Neural cell (in vitro differentiated cells): ENCODE data around the gene TSPAN4.

Experiments used
- CTCF ChIP-seq: fragments of 450-650 bp; IDR thresholded peaks from 2 replicates; pipeline ENCODE4 v1.5.1; 2014; ENCODE audit warnings: antibody characterized with exemption, mild to moderate bottlenecking, moderate library complexity; ENCODE audit not compliant: poor library complexity, severe bottlenecking
- EP300 ChIP-seq: fragments of 450-650 bp; conservative IDR thresholded peaks from 2 replicates; pipeline ENCODE4 v1.6.1; 2014; ENCODE audit warnings: antibody characterized with exemption, mild to moderate bottlenecking, moderate library complexity; ENCODE audit not compliant: poor library complexity, severe bottlenecking
- EZH2 ChIP-seq: fragments of 200-600, 300-800 bp; shearing (Covaris generic), sonication (generic); IDR thresholded peaks from 2 replicates; pipeline ENCODE4 v1.6.1; 2014; ENCODE audit warnings: antibody characterized with exemption, low read length, borderline replicate concordance, mild to moderate bottlenecking; ENCODE audit not compliant: insufficient read depth, poor library complexity, severe bottlenecking
- MXI1 ChIP-seq: fragments of 450-650 bp; conservative IDR thresholded peaks from 2 replicates; pipeline ENCODE4 v1.6.1; 2014; ENCODE audit warnings: antibody characterized with exemption, mild to moderate bottlenecking; ENCODE audit not compliant: poor library complexity, severe bottlenecking
- POLR2AphosphoS5 ChIP-seq: IDR thresholded peaks from 2 replicates; pipeline ENCODE4 v1.6.1; 2012
- RAD21 ChIP-seq: fragments of 450-650 bp; conservative IDR thresholded peaks from 2 replicates; pipeline ENCODE4 v1.6.1; 2014; ENCODE audit warnings: antibody characterized with exemption, mild to moderate bottlenecking, moderate library complexity
- SMC3 ChIP-seq: fragments of 450-650 bp; conservative IDR thresholded peaks from 2 replicates; pipeline ENCODE4 v1.6.1; 2014; ENCODE audit warnings: antibody characterized with exemption, mild to moderate bottlenecking, moderate library complexity; ENCODE audit not compliant: poor library complexity
- TAF1 ChIP-seq: IDR thresholded peaks from 2 replicates; pipeline ENCODE4 v1.6.1; 2012; ENCODE audit warnings: low read depth
- TF ChIP-seq, protein P1 (sequence below): IDR thresholded peaks from 2 replicates; pipeline ENCODE4 v1.6.1; 2012; ENCODE audit warnings: borderline replicate concordance

- TF ChIP-seq CTCF = no peak
- TF ChIP-seq RAD21 = no peak
- no peak for TF ChIP-seq EP300
- TF ChIP-seq, protein P1, sequence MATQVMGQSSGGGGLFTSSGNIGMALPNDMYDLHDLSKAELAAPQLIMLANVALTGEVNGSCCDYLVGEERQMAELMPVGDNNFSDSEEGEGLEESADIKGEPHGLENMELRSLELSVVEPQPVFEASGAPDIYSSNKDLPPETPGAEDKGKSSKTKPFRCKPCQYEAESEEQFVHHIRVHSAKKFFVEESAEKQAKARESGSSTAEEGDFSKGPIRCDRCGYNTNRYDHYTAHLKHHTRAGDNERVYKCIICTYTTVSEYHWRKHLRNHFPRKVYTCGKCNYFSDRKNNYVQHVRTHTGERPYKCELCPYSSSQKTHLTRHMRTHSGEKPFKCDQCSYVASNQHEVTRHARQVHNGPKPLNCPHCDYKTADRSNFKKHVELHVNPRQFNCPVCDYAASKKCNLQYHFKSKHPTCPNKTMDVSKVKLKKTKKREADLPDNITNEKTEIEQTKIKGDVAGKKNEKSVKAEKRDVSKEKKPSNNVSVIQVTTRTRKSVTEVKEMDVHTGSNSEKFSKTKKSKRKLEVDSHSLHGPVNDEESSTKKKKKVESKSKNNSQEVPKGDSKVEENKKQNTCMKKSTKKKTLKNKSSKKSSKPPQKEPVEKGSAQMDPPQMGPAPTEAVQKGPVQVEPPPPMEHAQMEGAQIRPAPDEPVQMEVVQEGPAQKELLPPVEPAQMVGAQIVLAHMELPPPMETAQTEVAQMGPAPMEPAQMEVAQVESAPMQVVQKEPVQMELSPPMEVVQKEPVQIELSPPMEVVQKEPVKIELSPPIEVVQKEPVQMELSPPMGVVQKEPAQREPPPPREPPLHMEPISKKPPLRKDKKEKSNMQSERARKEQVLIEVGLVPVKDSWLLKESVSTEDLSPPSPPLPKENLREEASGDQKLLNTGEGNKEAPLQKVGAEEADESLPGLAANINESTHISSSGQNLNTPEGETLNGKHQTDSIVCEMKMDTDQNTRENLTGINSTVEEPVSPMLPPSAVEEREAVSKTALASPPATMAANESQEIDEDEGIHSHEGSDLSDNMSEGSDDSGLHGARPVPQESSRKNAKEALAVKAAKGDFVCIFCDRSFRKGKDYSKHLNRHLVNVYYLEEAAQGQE = no peak
- no peak for TF ChIP-seq EZH2
- no peak for TF ChIP-seq MXI1
- no peak for TF ChIP-seq POLR2AphosphoS5
- no peak for TF ChIP-seq SMC3
- no peak for TF ChIP-seq TAF1
Observed at GRCh38 chr11:818396-819128, 24.1 kb upstream of the TSPAN4 start, which contains the start of gene PNPLA2.
